K562 (cell line): ENCODE measurements around the gene IL5. TPM values are rescaled to one million over a fixed set of nuclear protein-coding genes. Genes with fewer than 3 reads are reported as not detected.

Experiments
- ATF3 ChIP-seq, 2 experiments: fragments of 450-650 bp in 1 of 2; sonication (generic) in 1 of 2; formaldehyde crosslinking in 1 of 2; IDR thresholded peaks in 1 of 2; conservative IDR thresholded peaks in 1 of 2; 2 replicates each; pipeline versions ENCODE4 v1.6.1 to v1.8.1; 2016 to 2023; ENCODE audit warnings: mild to moderate bottlenecking in 2 of 2, moderate library complexity in 2 of 2, inconsistent platforms in 1 of 2, missing genetic modification reagents in 1 of 2
- CHCHD3 ChIP-seq: fragments of 250-450 bp; sonication (Bioruptor Pico); IDR thresholded peaks from 2 replicates; pipeline ENCODE4 v2.1.2; 2022; ENCODE audit warnings: mild to moderate bottlenecking
- ELF2 ChIP-seq: fragments of 250-450 bp; sonication (Bioruptor Pico); IDR thresholded peaks from 2 replicates; pipeline ENCODE4 v1.5.0; 2021; ENCODE audit warnings: mild to moderate bottlenecking
- HMGXB4 ChIP-seq: sonication (generic); formaldehyde crosslinking; IDR thresholded peaks from 2 replicates; pipeline ENCODE4 v1.8.1; 2023; ENCODE audit warnings: mild to moderate bottlenecking, missing genetic modification reagents
- NKRF ChIP-seq: fragments of 450-650 bp; IDR thresholded peaks from 2 replicates; pipeline ENCODE4 v1.6.1; 2016; ENCODE audit warnings: borderline replicate concordance
- NR3C1 ChIP-seq: sonication (generic); formaldehyde crosslinking; IDR thresholded peaks from 2 replicates; pipeline ENCODE4 v1.8.1; 2022; ENCODE audit warnings: missing genetic modification reagents
- PHTF2 ChIP-seq: fragments of 250-450 bp; sonication (Bioruptor Pico); IDR thresholded peaks from 2 replicates; pipeline ENCODE4 v1.5.0; 2021; ENCODE audit warnings: mild to moderate bottlenecking
- POLR2A ChIP-seq: fragments of 450-650 bp; conservative IDR thresholded peaks from 2 replicates; pipeline ENCODE4 v1.6.1; 2016
- SNRNP70 ChIP-seq: fragments of 200-400 bp; formaldehyde crosslinking; optimal IDR thresholded peaks from 2 replicates; pipeline ENCODE3; 2017; ENCODE audit warnings: low read depth, low read length
- STAT5A ChIP-seq: IDR thresholded peaks from 2 replicates; pipeline ENCODE4 v1.6.1; 2012; ENCODE audit warnings: low read length, inconsistent platforms, borderline replicate concordance
- TAF1 ChIP-seq: IDR thresholded peaks from 2 replicates; pipeline ENCODE4 v1.6.1; 2011; ENCODE audit warnings: mild to moderate bottlenecking, low read length, moderate library complexity; ENCODE audit not compliant: insufficient read depth, control insufficient read depth, severe bottlenecking; ENCODE audit errors: extremely low read depth
- ZFP1 ChIP-seq: fragments of 450-650 bp; formaldehyde crosslinking; IDR thresholded peaks from 2 replicates; pipeline ENCODE4 v1.4.0; 2020; ENCODE audit warnings: mild to moderate bottlenecking, mixed read lengths
- ZNF263 ChIP-seq: sonication (generic); formaldehyde crosslinking; IDR thresholded peaks from 2 replicates; pipeline ENCODE4 v1.8.0; 2022; ENCODE audit warnings: mild to moderate bottlenecking, missing genetic modification reagents, borderline replicate concordance
- ZNF316 ChIP-seq: fragments of 450-650 bp; IDR thresholded peaks from 2 replicates; pipeline ENCODE4 v1.6.1; 2016
- polyA plus RNA-seq, 8 experiments: library from polyadenylated mRNA; depleted of rRNA in 4 of 8; stranded (reverse) in 5 of 8; unstranded in 3 of 8; fragments of >200 nt; fragmentation: Nextera tagmentation in 2 of 8; fragmentation: Illumina TruSeq in 1 of 8; extraction: Ambion mirVana in 2 of 8; extraction: Trizol in 1 of 8; gene quantifications; 2 replicates each; pipeline versions ENCODE4 v1.2.1 to v1.2.3, GENCODE V29; 2011 to 2014; ENCODE audit warnings: inconsistent platforms in 1 of 8, missing spikeins in 1 of 8
- total RNA-seq, 7 experiments: library from RNA; depleted of rRNA in 6 of 7; stranded (reverse); fragments of >200 nt in 6 of 7; fragmentation: Illumina TruSeq in 2 of 7; extraction: Trizol in 2 of 7; gene quantifications; 2 replicates each; pipeline versions ENCODE4 v1.2.1 to v1.2.3, GENCODE V29; 2011 to 2021; ENCODE audit warnings: low replicate concordance in 1 of 7
- TF ChIP-seq, protein P1 (sequence below), 3 experiments: fragments of 200-800 bp in 1 of 3; fragments of 250-450 bp in 1 of 3; fragments of 450-650 bp in 1 of 3; sonication (Bioruptor Pico) in 1 of 3; sonication (Bioruptor generic) in 1 of 3; formaldehyde crosslinking in 1 of 3; IDR thresholded peaks; 2 replicates each; pipeline versions ENCODE4 v1.6.1 to v1.8.0; 2016 to 2022; ENCODE audit warnings: mild to moderate bottlenecking in 2 of 3, missing genetic modification characterization in 2 of 3, missing compliant biosample characterization in 1 of 3, moderate library complexity in 1 of 3
- TF ChIP-seq, protein P2 (sequence below): sonication (generic); formaldehyde crosslinking; IDR thresholded peaks from 2 replicates; pipeline ENCODE4 v1.8.1; 2023; ENCODE audit warnings: mild to moderate bottlenecking, missing genetic modification reagents

The IL5 gene
- total and polyA plus RNA-seq, 9 of the 15 experiments (the other 6 are each of a cell fraction or from before 2014, with no cell fraction given) = 0.44 TPM; not detected in 8

DNA sequence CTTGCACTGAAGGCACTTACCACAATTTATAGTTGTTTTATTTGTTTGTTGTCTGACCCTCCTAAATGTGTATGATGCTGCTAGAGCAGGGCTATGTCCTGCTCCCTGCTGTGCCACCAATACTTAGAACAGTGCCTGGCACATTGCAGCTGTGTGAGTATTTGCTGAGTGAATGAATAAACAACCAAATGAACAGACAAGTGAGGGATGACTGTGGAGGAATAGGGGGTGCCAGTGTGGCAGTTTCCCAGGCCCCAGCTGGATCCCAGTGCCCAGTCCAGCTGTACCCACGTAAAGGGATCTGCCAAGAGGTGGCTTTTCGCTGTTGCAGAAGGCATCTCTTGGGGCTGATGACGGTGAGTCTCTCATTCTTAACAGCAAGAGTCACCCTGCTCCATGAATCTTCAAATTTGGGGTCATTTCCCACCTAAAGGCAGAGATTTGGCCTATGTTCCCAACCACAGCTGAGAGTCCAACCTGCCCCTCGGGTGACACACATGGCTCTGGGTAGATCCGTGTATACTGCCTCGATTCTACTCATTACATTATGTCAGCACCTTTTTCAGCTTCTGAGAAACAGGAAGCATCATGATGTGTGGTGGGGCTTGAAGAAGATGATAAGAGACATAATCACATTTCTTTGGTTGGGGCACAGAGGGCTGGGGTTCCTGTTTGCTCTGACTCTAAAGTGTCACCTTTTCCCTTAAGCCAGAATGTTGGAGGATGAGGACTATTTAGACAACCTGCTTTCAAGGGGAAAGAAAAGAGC, 14.3 kb downstream of the IL5 start (continued):
- TF ChIP-seq NKRF (no peak), HMGXB4 (CRISPR knock-in tag) (no peak), ZFP1 (CRISPR knock-in tag) (no peak), CHCHD3 (no peak), NR3C1 (CRISPR knock-in tag) (no peak), PHTF2 (CRISPR knock-in tag) (no peak), ELF2 (no peak), ZNF263 (CRISPR knock-in tag) (no peak), TAF1 (no peak), ZNF316 (peak; percentile 71), STAT5A (peak; percentile 56), SNRNP70 (no peak), POLR2A (no peak), ATF3 (IDR thresholded peaks at IDR 0.05) (no peak), ATF3 (CRISPR knock-in tag; conservative IDR thresholded peaks at IDR 0.05) (no peak)
- TF ChIP-seq, protein P1, sequence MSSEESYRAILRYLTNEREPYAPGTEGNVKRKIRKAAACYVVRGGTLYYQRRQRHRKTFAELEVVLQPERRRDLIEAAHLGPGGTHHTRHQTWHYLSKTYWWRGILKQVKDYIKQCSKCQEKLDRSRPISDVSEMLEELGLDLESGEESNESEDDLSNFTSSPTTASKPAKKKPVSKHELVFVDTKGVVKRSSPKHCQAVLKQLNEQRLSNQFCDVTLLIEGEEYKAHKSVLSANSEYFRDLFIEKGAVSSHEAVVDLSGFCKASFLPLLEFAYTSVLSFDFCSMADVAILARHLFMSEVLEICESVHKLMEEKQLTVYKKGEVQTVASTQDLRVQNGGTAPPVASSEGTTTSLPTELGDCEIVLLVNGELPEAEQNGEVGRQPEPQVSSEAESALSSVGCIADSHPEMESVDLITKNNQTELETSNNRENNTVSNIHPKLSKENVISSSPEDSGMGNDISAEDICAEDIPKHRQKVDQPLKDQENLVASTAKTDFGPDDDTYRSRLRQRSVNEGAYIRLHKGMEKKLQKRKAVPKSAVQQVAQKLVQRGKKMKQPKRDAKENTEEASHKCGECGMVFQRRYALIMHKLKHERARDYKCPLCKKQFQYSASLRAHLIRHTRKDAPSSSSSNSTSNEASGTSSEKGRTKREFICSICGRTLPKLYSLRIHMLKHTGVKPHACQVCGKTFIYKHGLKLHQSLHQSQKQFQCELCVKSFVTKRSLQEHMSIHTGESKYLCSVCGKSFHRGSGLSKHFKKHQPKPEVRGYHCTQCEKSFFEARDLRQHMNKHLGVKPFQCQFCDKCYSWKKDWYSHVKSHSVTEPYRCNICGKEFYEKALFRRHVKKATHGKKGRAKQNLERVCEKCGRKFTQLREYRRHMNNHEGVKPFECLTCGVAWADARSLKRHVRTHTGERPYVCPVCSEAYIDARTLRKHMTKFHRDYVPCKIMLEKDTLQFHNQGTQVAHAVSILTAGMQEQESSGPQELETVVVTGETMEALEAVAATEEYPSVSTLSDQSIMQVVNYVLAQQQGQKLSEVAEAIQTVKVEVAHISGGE (CRISPR knock-in tag; IDR thresholded peaks at IDR 0.05) = no peak
- TF ChIP-seq, protein P2, sequence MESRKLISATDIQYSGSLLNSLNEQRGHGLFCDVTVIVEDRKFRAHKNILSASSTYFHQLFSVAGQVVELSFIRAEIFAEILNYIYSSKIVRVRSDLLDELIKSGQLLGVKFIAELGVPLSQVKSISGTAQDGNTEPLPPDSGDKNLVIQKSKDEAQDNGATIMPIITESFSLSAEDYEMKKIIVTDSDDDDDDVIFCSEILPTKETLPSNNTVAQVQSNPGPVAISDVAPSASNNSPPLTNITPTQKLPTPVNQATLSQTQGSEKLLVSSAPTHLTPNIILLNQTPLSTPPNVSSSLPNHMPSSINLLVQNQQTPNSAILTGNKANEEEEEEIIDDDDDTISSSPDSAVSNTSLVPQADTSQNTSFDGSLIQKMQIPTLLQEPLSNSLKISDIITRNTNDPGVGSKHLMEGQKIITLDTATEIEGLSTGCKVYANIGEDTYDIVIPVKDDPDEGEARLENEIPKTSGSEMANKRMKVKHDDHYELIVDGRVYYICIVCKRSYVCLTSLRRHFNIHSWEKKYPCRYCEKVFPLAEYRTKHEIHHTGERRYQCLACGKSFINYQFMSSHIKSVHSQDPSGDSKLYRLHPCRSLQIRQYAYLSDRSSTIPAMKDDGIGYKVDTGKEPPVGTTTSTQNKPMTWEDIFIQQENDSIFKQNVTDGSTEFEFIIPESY = no peak
